Uterus (tissue), 2 donors: Measurements from ENCODE around the gene DNAH17.

ENCODE experiments used
- POLR2A ChIP-seq, 2 donors: fragments of 450-650 bp; IDR thresholded peaks; one replicate each; pipeline ENCODE4 v1.6.1; 2016; ENCODE audit warnings: antibody characterized with exemption in 2 of 2, mild to moderate bottlenecking in 1 of 2, moderate library complexity in 1 of 2
- TF ChIP-seq, protein P1 (sequence below), 4 experiments: fragments of 200-600 bp in 2 of 4; fragments of 450-650 bp in 2 of 4; sonication (generic) in 2 of 4; IDR thresholded peaks; one replicate each; pipeline ENCODE4 v1.5.1; 2016 to 2019; ENCODE audit warnings: antibody characterized with exemption in 4 of 4, mild to moderate bottlenecking in 2 of 4, moderate library complexity in 1 of 4

DNA sequence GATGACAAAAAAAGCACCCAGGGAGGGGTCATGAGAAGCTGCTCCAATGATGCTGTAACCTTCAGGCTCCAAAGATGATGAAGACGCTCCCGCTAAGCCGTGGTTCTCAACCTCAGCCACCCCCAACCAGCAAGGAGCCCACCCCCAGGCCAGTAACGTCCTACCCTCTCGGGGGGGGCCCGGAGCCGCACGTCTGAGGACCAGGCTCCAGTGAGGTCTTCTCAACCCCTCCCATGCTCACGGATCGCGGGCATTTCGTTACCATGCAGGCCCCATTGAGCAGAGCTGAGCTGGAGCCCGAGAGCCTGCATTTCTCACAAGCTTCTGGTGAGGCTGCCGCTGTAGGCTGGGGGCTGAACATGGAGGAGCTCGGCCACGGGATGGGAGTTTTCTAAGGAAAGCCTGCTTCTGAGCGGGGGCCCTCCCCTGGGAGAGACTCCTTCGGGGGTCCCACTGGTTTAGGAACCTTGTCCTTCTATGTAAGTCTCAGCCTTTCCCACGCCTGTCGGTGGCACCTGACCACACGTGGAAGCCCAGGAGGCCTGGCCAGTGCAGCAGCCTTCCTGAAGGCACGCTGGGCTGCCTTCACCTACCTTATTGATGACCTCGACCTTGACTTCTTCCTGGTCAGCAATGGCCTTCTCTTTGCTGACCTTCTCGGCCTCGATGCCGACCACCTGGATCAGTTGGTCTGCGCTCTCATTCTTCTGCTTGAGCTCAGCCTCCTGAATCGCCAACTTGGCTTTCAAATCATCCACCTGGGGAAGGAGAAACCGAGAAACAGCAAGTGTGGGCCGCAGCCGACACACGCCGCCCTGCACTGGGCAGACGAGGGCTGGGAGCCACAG, 116.0 kb downstream of the DNAH17 start:
- TF ChIP-seq, protein P1, sequence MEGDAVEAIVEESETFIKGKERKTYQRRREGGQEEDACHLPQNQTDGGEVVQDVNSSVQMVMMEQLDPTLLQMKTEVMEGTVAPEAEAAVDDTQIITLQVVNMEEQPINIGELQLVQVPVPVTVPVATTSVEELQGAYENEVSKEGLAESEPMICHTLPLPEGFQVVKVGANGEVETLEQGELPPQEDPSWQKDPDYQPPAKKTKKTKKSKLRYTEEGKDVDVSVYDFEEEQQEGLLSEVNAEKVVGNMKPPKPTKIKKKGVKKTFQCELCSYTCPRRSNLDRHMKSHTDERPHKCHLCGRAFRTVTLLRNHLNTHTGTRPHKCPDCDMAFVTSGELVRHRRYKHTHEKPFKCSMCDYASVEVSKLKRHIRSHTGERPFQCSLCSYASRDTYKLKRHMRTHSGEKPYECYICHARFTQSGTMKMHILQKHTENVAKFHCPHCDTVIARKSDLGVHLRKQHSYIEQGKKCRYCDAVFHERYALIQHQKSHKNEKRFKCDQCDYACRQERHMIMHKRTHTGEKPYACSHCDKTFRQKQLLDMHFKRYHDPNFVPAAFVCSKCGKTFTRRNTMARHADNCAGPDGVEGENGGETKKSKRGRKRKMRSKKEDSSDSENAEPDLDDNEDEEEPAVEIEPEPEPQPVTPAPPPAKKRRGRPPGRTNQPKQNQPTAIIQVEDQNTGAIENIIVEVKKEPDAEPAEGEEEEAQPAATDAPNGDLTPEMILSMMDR (IDR thresholded peaks at IDR 0.05): no peak
- no peak for TF ChIP-seq POLR2A (IDR thresholded peaks at IDR 0.05)
